Embryonic facial prominence (tissue), 1 donor: Measurements from ENCODE around the gene MYRIP.

ENCODE experiments used
- DNase-seq: peaks from one replicate; pipeline ENCODE4 v3.0.0-alpha.2; 2016; ENCODE audit errors: extremely low spot score

Gene MYRIP

DNA sequence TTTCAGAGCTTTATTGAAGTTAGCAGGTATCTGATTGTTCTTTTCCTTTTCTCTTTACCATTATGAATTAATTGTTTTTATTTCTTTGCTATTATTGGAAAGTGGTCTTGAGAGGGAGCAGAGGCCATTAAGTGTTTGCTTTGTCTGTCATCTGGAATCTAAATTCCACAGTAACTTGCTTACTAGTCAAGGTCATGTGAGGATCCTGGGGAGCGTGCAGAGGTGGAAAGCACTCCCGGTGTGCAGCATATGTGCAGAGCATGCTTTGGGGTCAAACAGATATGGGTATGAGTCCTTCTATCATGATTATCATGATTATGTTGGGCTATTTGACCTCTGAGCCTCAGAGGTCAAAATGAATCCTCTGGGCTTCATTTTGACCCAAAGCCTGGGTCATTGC is 96.4 kb downstream of the MYRIP start:
- DNase-seq = no peak

- no peak for DNase-seq
Measured at GRCh38 chr3:39907981-39908380, 98.6 kb downstream of the MYRIP start.

- DNase-seq = no peak
Measured at GRCh38 chr3:39910135-39910534, 100.7 kb downstream of the MYRIP start.

GRCh38 chr3:39910826-39911464 is 101.5 kb downstream of the MYRIP start:
- no peak for DNase-seq

- DNase-seq = no peak
Measured at GRCh38 chr3:39911465-39912309, 102.3 kb downstream of the MYRIP start.

GRCh38 chr3:39915027-39915426 is 105.6 kb downstream of the MYRIP start:
- no peak for DNase-seq

GRCh38 chr3:39917065-39917773 is 107.8 kb downstream of the MYRIP start:
- DNase-seq = no peak

- no peak for DNase-seq
Measured at GRCh38 chr3:39919281-39919680, 109.9 kb downstream of the MYRIP start.

GRCh38 chr3:39920271-39920670 is 110.9 kb downstream of the MYRIP start:
- no peak for DNase-seq

DNA sequence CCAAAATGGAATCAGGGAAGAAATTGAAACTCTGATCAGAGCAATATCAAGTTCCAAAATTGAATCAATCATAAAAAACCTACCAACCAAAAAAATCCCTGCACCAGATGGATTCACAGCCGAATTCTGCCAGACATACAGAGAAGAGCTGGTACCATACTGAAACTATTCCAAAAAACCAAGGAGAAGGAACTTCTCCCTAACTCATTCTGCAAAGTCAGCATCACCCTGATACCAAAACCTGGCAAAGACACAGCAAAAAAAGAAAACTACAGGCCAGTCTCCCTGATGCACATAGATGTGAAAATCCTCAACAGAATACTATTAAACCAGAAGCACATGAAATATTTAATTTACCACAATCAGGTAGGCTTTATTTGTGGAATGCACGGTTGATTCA is 118.1 kb downstream of the MYRIP start:
- no peak for DNase-seq

DNA sequence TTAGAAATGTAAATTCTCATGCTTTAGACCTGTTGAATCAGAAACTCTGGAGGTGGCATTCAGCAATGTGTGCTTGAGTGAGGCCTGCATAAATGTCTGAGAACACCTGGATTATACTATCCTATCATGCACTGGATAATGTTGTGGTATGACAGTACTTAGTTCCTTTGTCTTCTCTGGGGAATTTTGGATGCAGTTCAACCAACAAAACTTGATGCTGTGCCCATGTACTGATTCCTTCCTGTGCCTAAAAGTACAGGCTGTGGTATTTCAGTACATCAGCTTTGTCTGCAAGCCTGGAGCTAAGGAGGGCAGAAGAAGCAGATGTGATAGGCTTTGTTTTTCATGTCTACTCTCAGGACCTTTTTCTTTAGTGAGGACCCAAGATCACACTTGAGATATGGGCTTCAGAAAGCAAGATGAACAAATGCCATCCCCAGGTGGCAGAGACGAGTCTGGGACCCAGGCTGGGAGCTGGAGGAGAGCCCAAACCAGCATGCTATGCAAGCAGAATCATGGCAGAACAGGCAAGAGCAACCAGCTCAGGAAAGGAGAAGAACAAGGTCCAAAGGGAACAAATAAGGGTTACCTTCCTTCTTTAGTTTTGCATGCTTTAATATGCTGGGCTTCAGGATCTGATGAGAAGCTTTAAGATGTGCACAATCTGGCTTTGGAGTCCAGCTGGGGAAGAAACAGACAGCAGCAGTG is 124.7 kb downstream of the MYRIP start:
- no peak for DNase-seq

GRCh38 chr3:39934696-39935095 is 125.3 kb downstream of the MYRIP start:
- DNase-seq = no peak

GRCh38 chr3:39935261-39935660 is 125.9 kb downstream of the MYRIP start:
- no peak for DNase-seq

DNA sequence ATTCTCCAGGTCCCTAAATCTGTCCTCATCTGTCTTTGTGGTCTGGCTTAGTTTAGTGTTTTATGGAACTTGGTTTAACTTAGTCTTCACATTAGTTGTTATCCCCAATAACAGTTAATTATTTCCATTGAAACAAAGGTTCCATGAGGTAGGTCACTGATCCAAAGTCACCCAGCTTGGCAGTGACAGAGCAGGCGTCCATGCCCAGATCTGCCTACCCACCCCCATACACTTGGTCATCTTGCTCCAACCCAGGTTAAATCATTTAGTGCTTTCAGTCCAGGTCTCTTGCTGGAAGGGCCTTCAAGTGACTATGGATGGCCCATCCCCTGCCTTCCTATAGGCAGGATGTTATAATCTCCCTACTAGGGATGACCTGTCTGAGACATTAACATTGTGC is 127.4 kb downstream of the MYRIP start:
- DNase-seq = no peak

- no peak for DNase-seq
Measured at GRCh38 chr3:39937315-39937714, 127.9 kb downstream of the MYRIP start.

DNA sequence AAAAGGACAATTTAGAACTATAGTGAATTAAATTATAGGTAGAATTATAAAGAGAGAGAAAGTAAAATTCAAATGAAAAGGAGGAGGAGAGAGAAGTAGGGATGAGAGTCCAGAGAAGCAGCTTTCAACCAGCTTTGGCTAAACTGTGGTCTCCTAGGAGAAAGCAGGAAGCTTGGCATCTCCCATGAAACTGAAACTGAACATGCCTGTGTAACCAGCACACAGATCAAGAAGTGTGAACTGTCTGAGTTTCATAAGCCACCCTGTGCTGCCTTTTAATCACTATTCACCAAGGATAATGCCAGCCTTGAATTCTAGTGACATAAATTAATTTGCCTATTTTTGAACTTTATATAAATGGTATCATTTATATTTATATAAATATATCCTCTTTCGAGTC is 128.5 kb downstream of the MYRIP start:
- DNase-seq = no peak

DNA sequence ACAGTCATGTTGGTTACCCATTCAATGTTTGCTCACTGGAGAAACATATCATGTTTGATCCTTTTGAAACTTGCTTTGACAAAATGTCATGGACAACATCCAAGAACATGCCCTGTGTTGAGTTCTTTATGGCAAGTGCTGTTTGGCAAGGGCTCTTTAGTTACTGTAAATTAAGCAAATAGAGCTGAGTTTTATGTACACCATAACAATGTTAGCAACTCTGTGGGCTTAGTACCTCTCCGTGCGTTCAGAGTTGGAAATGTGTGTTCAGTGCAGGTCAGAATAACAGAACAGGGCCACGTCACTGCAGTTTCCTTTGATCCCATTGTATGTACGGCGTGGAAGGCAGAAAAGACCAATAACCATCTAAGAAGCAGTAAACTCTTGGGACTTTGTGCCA is 132.5 kb downstream of the MYRIP start:
- no peak for DNase-seq

DNA sequence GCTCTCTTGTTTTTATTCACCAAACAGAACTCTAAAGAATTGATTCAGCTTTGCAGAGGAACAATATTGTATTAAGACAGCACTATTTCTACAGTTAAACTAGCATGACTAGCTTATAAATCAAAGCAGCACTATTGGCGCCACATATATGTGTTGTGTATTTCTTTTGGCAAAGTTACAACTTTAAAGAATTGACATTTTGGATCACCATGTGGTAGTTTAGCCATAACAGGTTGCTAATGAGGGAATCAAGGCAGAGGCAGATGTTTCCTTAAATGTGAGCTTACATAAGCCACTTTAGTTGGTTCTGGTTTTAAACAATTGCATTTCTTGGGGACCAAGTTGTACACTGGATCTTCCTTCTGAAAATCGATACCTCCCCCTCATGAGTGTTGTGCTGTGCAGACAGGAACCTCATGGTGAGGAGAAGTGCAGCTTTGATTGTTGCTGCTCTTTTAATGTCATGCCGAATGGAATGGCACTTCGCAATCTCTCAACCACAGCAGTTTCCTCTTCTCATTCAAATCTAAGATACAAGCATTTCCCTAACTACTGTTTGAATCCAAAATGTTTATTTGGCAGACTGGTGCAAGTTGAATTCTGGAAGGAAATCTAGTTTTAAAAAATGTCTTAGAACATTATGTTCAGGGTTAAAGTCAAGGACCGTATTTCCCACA is 151.2 kb downstream of the MYRIP start:
- DNase-seq = no peak

GRCh38 chr3:39961230-39961629 is 151.8 kb downstream of the MYRIP start:
- DNase-seq = no peak

DNA sequence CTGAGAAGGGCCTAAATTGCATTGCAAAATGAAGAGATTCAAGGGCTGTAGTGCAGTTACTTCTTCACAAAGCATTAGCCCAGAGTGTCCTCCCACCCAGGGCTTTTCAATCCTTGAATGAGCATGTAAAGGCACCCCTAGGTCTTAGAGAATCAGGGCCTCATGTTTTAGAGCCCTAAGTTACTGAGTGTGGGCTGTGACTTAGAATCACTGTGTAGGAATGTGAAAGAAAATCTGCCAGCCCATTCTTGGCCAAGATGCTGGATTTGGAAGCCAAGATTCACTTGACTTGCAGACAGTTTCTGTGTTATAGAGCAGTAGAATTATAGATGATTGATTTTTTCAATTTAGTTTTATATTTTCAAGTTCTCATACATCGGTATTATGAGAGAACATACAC is 153.2 kb downstream of the MYRIP start:
- DNase-seq = no peak

DNA sequence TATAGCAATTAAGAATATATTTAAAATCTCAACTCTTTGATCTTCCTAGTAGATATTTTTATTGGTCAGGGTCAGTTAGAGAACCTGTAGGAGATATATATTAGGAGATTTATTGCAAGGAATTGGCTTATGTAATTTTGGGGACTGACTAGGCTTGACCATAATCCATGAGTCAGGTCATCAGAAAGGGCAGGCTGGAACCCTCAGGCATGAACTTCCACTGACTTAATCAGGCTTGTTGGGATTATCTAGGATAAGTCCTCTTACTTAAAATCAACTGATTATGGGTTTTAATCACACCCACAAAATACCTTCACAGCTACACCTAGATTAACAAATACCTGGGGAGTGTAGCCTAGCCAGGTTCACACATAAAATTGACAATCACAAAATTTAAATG is 156.1 kb downstream of the MYRIP start:
- no peak for DNase-seq

DNA sequence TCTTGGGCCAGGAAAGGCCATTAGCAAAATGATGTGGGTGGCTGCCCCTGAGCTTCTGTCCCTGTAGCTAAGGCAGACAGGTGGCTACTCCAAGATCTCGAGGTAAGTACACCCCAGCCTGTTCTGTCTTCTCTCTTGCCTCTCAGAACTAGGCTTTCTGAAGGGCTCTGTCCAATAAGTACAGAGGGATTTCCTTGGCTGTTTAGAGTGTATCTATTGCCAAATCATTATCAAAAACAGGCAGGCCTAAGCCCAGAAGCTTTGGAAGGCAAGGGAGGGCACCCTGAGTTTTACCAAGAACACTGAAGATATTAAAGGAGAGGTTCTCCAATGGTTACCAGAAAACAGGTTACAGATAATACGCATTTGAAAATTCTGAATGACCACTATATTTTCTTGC is 156.6 kb downstream of the MYRIP start:
- no peak for DNase-seq
